HG02763 (cell line): ENCODE data around the gene SPIN1.

Experiments used
- ATAC-seq: cut with Tn5 transposase; IDR thresholded peaks from one replicate; pipeline ENCODE4 v1.9.1; 2021; ENCODE audit warnings: mild to moderate bottlenecking, moderate library complexity; ENCODE audit not compliant: unreplicated experiment

SPIN1 gene

DNA sequence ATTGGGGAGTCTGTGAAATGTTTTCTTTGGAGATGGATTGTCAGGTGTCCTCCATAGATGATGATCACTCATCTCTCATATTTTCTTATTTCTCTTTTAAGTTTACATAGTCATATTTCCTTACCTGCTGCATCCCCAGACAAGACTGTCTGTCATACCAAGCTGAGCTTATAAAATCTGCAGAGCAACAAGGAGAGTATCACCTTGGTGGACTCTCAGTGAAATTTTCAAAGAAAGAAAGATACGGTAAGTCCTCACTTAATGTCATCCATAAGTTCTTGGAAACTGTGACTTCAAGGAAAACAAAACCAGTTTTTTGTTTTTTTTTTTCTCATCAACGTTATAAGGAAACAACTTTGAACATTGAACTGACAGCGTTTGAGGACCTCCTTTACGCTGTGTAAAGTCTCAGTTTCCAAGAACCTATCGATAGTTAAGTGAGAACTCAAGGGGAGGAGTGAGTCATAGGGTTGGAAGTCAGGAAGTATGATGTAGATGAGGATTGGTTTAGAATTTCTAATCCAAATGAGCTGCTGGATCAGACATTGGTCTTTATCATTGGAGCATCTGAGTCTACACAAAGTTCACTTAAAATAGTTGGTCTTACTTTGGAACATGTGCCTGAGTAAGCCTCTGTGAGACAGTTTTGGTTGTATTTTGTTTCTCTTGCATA lies 45.5 kb downstream of the SPIN1 start:
- ATAC-seq, result no peak

DNA sequence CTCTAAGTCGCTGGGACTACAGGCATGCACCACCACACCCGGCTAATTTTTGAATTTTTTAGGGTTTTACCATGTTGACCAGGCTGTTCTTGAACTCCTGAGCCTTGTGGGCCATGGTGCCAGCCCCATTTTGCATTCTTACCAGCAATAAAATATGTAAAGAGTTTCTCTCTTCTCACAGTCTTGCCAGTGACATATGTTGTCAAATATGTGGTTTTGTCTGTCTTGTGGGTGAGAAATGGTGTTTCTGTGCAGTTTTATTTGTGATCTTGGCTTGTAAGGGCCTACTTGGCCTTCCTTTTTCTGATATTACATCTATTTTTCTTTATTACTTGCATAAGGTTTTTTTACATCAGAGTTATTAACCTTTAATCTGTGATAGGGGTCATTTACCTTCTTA lies 47.1 kb downstream of the SPIN1 start:
- ATAC-seq, result no peak

DNA sequence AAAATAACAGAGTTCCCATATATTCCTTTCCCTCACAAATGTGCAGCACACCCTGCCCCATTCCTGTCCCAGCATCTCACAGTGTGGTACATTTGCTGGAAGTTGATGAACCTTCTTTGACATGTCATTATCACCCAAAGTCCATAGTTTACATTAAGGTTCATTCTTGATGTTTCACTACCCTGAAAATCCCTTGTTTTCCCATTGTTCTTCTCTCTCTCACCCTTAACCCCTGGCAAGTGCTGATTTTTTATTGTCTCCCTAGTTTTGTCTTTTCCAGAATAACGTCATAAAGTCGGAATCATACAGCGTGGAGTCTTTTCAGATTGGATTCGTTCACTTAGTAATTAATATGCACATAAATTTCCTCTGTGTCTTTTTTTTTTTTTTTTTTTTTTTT lies 48.1 kb downstream of the SPIN1 start:
- no peak for ATAC-seq

DNA sequence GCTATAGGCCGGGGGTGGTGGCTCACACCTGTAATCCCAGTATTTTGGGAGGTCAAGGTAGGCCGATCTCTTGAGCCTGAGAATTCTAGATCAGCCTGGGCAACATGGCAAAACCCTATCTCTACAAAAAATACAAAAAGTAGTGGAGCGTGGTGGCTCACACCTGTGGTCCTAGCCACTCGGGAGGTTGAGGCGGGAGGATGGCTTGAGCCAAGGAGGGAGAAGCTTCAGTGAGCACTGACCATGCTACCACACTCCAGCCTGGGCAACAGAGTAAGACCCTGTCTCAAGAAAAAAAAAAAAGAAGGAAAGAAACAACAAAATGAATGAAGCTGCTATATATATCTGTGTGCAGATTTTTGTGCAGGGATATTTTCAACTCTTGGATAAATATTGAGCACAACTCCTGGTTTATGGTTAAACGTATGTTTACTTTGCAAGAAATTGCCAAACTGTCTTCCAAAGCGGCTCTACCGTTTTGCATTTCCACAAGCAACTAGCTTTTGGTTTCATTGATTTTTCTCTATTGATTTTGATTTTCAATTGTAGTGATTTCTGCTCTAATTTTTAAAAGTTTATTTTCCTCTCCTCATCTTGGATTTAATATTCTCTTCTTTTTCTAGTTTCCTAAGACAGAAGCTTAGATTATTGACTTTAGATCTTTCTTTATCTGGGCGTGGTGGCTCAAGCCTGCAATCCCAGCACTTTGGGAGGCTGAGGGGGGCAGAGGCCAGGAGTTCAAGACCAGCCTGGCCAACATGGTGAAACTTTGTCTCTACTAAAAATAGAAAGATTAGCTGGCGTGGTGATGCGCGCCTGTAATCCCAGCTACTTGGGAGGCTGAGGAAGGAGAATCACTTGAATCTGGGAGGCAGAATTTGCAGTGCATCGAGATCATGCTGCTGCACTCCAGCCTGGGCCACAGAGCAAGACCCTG lies 49.2 kb downstream of the SPIN1 start:
- ATAC-seq, result no peak

DNA sequence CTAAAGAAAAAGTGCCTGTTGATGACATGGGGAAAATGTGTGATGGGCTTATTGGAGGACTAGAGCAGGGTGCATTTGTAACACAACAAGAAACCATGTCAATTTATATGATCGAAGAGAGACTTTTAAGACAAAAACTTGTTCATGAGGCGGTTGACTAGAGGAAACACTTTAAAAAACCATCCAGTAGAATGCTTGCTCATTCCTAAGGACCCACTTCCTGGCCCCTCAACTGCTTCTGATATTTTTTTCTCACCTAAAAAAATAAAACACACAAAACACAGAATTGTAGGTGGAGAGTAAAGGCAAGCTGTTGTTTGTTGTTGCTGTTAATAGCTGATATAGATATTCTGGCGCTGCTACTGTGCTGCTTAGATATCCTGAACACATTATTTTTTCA lies 50.6 kb downstream of the SPIN1 start:
- no peak for ATAC-seq

DNA sequence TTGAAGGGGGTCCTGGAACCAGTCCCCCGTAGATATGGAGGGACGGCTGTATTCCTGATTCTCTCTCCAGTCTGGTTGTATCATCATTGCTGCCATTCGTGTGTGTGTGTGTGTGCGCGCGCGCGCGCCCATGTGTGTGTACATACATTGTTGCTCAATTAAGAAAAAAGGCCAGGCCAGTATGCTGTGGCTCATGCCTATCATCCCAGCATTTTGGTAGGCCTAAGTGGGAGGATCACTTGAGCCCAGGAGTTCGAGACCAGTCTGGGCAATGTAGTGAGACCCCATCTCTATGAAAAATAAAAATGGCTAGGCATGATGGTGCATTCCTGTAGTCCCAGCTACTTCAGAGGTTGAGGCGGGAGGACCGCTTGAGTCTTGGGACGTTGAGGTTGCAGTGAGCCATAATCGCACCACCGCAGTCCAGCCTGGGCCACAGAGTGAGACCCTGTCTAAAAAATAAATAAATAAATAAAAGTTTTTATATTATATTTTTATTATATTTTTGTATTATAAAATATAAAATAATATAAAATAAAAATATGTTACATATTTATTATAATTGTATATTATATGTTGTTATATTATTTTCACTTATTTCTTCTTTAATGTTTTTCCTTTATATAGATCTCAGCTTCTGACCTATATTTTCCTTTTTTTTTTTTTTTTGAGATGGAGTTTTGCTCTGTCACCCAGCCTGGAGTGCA lies 53.2 kb downstream of the SPIN1 start:
- ATAC-seq, result no peak

DNA sequence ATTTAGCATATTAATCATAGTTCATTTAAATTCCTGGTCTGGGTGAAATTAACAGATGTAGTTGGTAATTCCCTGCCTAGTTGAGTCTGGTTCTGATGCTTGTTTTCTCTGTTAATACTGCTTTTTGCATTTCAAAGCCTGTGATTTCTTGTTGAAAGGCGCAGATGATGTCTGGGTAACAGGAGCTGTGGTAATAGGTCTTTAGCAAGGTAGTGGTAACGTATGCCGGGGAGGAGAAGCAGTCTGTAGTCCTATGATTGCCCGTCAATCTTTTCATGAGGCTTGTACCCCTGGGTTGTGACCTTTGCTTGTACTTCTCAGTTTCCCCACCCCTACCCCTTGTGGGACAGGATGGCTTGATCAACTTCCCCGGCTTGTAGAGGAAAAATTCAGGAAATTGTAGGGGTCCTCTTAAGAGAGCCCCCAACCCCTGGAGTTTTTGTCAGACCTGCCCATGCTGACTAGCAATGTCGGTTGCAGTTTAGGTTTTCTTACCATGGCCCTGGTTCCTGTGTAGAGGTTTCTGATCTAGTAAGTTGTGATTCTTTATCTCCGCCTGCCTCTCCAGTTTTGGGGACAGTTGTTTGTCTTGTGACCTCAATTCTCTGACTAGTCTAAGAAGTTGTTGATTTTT lies 55.4 kb downstream of the SPIN1 start:
- no peak for ATAC-seq

DNA sequence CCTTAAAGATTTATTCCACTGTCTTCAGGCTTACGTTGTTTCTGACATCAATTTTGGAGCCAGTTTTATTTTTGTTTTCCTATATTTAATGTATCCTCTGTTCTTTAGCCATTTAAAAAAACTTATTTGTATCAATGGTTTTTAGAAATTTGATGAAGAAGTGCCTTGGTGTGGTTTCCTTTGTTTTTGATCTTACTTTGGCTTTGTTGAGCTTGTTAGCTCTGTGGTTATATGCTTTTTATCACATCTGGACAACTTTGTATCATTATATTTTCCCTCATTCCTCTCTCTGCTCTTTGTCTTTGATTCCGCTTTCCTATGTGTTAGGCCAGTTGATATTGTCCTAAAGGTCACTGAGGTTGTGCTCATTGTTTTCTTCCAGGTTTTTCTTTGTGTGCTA lies 58.5 kb downstream of the SPIN1 start:
- ATAC-seq, result no peak

DNA sequence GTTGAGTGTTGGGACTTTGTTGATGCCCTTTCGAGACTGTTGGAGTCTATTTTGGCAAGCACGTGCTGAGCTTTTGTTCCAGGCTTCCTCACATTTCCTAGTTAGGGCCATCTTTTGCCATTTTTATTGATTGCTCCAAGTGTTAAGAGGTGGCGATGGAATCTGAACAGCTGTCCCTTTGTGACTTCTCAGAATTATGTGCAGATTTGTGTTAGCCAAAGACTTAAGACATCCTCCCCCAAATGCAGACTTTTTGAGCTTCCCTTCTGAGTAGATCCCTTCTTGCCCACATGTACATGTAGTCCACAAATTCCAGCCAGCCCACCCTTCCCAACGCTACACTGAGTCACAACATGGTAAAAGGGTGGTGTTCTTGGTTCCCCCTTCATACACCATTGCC lies 59.2 kb downstream of the SPIN1 start:
- no peak for ATAC-seq

DNA sequence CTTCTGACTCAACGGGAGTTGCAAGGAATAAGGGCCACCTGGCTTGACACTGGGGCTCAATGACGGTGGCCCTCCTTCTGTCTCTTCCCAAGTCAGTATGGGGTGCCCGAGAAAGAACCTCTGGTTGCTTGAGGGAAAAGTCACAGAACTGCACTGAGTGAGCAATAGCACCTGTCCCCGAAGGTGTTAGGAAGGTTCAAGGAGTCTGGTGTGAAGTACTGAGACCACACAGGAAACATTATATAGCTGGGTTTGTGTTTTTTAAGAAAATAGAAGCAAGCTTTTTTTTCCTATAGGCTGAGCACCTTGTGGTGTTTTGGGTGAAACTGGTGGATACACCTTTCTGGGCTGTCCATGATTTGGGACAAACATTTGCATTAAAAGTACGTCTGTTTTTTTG lies 62.9 kb downstream of the SPIN1 start:
- ATAC-seq, result no peak

DNA sequence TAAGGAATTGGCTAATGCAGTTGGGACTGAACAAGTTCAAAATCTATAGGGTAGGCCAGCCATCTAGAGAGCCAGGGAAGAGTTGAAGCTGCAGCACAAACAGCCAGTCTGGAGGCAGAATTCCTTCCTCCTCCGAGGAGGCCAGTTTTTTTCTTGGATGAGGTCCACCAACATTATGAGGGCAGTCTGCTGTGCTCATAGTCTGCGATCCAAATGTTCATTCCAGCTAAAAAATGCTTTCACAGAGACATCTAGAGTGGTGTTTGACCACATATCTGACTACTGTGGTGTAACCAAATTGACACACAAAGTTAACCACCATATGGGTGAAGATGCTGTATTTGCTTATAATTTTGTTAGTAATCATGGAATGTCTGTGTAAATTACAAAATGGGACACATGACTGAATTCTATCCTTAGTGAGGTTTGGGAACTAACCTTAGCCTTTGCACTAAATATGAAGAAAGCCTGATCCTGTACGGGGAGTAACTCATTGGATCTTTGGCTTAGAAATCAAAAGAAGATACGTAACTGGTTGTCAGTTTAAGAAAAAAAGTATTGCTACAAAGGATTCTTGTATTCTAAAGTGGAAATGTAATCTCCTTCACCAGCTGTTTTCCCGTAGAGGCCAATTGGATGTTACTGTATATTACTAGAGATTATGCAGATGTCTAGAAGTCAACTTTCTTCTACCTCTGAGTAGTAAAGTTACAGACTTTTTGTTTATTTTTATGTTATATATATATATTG lies 70.6 kb downstream of the SPIN1 start:
- ATAC-seq, result no peak

DNA sequence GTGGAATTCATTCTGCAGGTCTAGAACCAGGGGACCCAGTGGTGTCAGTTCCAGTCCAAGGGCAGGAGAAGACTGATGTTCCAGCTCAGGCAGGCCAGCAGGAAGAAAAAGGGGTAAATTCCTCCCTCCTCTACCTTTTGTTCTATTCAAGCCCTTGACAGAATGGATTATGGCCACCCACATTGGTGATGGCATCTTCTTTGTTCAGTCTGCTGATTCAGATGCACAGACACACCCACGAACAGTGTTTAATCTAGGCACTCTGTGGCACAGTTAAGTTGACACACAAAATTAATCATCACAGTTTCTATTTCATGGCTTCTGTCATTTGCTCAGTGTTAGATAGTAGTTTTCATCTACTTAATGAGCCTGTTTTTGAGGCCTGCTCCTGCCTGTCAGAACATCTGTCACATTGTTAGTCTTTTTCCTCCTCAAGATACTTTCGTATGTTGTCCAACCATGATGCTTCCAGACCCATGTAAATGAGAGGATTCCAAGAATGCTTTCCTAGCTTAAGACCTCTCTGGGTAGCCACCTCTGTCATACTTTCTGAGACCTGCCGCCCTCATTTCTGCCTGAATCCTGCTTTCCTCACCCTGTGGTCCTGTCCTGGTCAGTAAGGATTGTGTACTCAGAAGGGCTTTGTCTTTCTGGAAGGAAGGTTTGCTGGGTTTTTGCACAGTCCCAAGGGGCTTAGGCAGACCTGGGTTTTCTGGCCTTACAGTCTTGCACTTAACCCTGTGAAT lies 72.5 kb downstream of the SPIN1 start:
- ATAC-seq, result no peak

DNA sequence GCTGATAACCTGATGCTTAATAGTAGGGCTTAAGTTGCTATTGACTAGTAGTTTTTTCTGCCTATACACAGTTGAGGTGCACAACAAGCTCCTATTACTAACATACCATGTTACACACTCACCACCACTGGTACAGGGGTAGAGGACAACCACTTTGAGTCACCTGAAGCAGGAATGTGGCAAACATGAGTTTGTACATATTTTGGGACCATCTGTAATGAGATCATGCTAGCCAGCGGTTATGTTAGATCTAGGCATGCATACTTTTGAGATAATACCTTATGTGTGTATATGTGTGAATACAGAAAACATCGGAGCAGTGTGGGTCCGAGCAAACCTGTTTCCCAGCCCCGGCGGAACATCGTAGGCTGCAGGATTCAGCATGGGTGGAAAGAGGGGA lies 73.9 kb downstream of the SPIN1 start:
- no peak for ATAC-seq

DNA sequence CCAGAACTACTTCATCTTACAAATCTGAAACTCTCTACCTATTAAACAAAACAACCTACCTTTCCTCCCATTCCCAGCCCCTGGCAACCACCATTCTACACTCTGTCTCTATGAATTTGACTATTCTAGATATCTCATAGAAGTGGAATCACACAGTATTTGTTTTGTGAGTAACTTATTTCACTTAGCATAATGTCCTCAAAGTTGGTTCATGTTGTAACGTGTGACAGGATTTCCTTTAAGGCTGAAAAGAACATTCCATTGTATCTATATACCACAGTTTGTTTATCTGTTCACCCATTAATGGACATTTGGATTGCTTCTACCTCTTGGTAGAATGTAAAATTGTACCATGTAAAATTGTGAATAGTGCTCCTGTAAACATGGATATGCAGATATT lies 76.6 kb downstream of the SPIN1 start:
- ATAC-seq, result no peak

DNA sequence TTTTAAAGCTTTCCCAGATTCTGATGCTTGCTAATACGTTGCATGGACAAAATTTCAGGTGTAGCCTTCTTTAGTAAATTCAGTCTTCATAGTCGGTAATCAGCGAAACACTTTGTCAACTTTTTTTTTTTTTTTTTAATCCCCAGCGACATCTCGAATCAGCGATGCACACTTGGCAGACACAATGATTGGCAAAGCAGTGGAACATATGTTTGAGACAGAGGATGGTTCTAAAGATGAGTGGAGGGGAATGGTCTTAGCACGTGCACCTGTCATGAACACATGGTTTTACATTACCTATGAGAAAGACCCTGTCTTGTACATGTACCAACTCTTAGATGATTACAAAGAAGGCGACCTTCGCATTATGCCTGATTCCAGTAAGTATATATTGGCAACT lies 80.0 kb downstream of the SPIN1 start:
- no peak for ATAC-seq

DNA sequence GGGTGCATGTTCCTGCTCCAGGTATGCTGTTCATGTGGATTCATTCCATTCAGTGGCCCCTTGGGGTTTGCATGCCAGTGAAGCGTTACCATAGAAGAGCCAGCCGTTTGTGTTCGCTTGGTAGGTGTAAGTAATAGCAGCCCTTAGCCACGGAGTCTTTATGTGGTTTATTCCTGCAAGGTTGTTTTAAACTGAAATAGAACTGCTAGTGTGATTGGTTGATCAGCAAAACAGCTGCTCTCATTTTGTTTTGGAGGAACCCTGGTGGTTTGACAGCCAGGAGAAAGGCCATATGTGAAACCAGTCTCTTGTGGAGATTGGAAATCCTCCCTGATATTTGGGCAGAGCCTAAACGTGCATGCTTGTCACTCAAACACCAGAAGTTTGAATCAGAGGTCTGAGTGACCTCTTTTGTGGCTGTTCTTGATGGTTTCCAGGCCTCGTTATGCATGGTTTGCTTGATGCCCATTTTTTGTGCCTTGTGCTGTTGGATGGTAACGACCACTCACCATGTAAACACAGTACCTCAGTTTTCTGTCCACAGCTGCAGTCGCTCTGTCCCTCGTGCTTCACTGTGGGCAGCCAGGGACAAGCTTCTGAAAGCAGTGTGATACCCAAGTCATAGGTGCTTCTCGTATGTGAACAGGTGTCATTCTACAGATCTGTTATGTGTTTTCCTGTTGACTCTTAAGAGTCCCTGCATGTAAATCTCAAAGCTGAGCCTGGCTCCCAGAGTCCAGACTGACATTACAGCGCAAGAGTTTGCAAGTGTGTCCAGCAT lies 88.4 kb downstream of the SPIN1 start:
- ATAC-seq, result no peak

DNA sequence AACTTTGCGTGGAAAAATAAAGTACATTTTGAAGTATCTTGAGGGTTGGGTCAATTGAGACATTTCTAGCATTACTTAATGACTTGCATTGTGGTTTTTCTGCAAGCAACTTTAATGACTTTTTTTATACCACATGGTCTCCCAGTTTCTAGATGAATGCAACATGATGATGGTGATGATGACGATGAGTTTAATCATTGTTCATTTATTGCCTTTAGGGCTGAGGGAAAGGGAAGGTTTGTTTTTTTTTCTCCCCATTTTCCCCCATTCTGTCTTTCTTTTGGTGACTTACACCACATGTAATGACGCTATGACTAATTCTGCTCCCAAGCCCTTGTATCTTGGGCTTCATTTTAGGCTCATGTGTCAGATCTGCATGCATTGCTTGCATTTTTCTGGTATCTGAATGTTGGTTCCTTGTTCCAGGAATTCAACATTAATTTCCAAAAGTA lies 89.1 kb downstream of the SPIN1 start:
- no peak for ATAC-seq

DNA sequence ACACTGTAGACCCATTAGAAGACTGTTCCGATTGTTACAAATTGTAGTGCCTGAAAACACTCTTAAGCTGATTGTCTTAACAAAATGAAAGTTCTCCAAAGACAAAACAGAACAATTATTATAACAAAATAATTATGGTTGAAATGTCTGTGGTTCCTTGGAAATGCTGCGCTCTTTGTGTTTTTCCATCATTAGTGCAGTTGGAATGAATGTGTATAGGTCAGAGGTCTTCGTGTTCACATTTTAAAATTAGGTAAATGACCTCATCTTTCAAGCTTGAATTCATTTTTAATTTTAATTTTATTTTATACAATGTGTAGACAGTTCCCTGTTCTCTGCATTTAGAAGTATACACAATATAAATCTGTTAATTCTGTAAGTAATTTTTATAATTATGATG lies 90.0 kb downstream of the SPIN1 start:
- no peak for ATAC-seq

DNA sequence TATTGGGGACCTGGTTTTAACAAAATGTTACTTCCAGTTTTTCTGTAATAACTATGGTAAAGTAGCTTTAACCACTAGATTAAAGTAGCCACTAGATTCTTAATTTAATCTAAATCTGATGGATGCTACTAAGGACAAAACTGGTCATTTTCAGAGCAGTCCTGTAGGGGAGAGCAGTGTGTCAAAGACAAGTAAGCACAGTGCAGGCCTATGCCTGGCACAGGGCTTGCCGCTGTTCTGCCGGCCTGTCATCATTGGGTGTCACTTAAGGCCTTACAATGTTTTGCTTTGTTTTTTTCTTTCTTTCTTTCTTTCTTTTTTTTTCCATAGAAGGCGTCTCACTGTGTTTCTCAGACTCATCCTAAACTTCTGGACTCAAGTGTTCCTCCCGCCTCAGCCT lies 93.7 kb downstream of the SPIN1 start:
- ATAC-seq, result no peak
